Activated CD8-positive, alpha-beta memory T cell treated with anti-CD3 and anti-CD28 coated beads for 4 hours (primary cell): ENCODE data around the gene CUL7.
A peak's percentile ranks its signal among the peaks of the same experiment; 100 is the strongest.
"Not testable (repeated sequence)": the region's sequence is repeated elsewhere in the genome, so short reads cannot be mapped to it uniquely, and the experiment has no call there.

Experiments
- DNase-seq, 2 donors: peaks; one replicate each; pipeline ENCODE4 v3.0.0-alpha.2; 2020; ENCODE audit warnings: low read depth in 2 of 2

CUL7 gene

DNA sequence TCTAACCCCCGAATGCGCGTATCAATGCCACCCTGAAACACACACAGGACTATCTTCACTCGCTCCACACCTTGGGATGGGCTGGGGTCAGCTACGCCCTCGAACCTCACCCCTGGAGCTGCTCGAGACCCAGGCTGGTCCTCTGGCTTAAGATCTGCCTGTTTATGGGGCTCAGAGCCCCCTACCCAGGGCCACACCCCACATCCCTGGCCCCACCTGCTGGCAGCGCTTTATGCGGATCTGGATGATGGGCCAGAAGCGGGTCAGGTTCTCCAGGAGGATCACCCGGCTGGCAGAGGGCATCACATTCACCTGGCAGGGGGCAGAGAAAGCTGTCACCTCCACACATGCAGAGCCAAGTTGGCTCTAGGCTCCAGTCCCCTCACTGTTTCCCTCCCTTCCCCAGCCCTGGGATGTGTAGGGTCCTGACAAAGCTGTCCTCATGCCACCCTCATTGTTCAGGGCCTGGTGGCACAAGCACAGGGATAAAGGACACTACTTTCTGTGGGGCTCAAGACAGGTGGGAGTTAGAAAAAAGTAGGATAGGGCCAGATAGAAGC lies 8.2 kb downstream of the CUL7 start:
- DNase-seq = no peak

DNA sequence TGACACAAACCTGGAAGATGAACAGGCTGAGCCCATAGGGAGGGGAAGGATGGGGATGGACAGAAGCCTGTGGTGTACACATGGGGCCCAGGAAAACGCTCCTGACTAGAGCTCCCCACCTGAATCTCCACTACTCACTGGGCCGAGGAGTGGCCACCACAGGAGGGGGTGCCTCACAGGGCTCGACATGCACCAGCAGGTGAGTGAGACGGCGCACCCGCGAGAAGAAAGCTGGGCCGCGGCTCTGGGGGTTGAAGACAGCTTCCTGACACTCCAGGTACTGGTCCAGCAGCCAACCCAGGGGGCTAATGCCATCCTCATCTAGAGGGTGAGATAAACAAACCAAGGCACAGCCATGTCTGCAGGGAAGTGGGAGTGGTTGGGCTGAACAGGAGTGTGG lies 10.3 kb downstream of the CUL7 start:
- no peak for DNase-seq

DNA sequence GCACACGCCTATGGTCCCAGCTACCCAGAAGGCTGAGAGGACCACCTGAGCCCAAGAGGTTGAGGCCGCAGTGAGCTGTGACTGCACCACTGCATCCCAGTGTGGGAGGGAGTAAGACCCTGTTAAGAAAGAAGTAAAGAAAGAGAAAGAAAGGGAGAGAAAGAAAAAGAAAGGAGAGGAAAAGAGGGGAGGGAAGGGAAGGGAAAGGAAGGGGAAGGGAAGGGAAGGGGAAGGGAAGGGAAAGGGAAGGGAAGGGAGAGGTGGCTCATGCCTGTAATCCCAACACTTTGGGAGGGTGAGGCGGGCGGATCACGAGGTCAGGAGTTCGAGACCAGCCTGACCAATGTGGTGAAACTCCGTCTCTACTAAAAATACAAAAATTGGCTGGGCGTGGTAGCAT lies 12.2 kb downstream of the CUL7 start:
- not testable (repeated sequence) for DNase-seq

DNA sequence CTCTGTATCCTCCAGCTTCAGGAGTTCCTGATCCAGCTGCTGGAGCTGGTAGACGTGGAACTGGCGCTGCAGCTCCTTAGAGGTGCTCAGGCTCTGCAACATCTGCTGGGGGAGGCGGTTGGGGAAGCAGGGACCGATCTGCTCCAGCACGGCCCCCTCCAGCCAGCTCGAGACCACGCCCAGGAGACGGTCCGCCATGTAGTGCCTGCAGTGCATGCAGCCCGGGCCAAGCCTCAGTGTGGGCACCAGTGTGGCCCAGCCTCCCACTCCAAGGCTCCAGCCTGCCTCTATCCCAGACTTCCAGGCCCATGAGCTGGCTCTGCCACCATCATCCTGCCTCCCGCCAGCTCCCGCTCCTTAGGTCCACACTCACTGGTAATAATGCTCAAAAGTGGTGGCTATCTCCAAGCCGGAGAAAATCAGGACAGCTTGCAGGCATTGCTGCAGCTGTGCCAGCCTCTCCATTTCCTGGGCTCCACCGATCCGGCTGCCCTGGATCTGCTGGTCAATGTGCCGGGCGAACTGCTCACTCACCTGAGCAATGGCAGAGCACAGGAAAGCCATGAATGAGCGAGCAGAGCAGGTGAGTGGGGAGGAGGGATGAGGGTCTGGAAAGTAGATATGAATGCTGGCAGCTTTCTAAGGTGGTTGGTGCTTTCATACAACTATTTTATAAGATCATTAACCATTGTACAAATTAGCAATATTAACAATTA lies 13.0 kb downstream of the CUL7 start:
- DNase-seq = no peak

DNA sequence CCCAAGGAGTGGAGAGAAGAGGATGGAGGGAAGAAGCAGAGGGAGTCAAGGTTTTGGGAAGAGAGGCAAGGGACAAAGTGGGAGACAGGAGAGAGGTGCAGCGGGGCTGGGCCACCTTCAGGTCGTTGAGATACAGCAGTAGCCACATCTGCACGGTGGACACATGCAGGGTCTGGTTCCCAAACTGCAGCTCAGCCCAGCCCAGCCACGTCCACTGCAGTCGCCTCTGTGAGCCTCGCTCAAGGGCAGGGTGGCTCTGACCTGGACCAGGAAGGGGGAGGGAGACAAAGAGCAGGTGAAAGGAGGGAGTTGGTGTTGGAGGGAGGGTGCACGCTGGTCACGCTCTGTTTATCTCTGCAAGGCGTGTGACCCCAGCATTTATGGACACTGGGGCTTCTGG lies 14.9 kb downstream of the CUL7 start:
- no peak for DNase-seq

DNA sequence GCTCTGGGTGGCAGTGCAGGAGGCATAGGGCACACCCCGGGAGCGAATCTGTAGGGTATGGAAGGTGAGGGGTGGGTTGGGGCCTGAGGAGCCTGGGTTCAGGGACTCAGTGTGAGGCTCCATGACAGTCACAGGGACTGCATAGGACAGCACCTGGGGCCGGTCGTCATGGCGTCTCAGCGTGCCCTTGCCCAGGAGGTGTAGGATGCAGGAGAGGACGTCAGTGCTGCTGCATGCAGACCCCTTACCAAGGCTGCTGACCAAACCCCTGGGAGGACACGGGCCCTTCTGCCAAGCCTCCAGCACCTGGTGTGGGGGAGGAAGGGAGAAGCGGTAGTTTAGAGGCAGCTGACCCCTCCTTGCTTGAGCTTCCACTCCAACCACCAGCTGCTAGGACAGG lies 15.9 kb downstream of the CUL7 start:
- no peak for DNase-seq

DNA sequence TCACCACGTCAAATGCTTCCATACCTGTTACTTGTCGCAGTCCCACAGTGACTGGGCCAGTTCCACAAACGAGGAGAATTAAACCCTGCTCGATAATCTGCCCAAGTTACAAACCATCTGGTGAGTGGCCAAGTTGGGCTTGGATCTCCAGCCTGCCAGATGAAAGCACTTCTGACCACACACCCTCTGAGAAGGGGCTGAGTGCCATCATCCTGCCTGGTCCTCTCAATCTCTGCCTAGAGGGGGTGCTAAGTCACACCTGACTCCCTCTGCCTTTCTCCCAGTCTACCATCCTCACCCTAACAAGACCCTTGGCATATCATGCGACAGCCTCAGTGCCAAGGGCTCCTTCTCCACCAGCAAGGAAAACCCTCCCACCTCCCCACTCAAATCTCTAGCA lies 16.5 kb downstream of the CUL7 start:
- DNase-seq = no peak

DNA sequence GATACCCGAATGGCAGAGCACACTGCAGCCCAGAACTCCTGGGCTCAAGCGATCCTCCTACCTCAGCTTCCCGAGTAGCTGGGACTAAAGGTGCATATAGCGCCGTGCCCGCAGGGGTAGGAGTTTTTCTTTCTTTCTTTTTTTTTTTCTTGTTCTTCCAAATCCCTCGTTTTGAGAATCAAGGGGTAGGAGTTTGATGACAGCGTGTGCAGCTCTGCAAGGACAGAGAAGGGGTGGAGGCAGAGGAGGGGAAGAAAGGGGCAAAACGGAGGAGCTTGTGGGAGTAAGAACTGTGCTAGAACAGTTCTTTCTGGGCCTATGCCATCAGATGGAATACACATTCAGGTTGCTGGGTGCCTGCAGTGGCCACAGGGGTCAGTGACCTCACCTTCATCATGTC lies 16.9 kb downstream of the CUL7 start:
- no peak for DNase-seq

DNA sequence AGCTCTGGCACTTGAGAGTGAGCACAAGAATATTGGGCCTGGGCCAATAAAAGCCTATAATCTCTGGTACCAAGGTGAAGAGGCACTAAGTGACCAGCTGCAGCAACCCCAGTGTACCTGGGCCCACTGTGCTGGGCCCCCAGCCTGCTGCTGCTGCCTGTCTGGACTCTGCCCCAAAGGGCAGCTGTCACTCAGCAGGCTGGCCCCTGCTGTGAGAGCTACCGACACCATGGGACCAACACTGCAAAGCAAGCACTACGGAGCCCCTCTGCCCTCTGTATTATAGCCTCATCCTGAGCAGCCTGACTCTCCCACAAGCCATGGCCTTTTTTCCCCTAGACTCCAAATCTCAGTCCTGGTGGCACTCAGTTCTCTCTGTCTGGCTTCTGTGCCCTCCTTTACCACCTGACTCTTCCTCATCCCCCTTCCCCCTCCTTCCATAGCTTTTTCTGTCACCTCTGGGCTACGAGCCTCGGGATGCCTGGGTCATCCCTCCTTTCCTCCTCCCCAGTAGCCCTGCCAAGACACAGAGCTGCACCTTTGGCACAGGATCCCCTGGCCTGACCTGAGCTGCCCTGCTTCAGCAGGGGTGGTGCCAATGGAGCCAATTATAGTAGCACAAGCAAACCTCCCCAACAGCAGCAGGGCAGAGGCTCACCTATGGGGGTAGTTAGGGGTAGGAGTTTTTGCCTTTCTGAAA lies 18.0 kb downstream of the CUL7 start:
- DNase-seq = no peak

DNA sequence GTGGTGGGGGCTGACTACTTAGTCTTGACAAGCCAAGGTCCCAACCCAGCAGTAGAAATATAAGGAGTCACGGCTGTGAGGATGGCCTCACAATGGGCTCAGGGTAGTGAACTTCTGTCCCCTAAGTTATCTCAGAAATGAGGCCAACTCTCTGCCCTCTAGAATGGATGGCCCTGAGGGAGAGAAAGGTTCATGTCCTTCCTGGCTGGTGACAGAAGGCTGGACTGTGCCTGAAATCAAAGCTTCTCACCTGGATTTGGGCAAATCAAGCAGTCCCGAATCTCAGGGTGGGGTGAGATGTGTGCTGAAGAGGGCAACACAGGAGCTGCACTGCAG lies 19.5 kb downstream of the CUL7 start:
- DNase-seq = no peak

DNA sequence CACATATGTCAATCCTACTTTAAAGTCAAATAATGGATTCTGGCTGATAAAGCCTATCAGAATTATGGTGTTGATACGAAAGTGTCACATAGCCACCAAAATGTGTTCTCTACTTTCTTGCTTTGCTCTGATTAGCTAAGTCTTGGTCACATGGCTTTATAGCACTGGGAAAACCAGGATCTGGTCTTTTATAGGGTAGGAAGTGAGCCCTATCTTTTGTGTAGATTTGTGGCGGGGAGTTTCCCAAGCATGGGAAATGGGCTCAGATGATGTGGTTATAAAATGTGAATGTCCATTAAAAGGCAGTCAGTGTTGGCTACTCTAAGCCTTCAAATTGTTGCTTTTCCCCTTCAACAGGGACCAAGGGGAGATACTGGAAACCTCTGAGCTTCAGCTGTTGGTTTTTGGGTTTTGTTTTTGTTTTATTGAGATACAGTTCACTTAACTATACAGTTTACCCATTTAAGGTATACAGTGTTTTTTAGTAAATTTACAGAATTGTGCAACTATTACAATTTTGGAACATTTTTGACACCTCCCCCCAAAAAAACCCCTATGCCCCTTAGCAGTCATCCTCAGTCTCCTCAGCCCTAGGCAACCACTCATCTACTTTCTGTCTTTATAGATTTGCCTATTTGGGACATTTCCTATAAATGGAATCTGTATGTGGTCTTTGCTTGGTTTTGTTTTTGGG lies 20.0 kb downstream of the CUL7 start:
- no peak for DNase-seq

DNA sequence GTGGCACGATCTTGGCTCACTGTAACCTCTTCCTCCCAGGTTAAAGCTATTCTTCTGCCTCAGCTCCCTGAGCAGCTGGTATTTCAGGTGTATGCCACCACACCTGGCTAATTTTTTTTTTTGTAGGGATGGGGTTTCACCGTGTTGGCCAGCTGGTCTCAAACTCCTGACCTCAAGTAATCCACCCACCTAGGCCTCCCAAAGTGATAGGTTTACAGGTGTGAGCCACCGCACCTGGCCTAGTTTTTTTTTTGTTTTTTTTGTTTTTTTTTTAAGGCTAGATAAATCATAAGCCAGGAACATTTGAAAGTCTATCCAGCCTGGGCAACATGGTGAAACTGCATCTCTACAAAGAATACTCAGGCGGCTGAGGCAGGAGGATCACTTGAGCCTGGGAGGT lies 21.3 kb downstream of the CUL7 start:
- DNase-seq = no peak

DNA sequence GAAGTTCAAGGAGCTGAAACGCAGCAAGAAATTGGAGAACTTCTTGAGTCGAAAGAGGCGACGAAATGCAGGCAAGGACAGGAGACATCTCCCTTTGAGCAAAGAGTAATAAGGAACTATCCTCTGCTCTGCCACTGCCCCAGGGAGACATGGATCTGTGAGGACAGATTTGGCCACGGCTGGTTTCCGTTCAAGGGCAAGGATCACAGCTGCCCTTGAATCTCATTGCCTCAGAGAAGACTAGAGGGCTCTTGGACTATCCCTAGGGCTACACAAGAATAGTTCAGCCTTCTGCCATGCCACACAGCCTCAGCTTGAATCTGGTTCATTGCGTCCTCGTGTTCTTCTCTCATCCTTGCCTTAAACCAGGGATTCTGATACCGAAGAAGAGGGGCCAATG lies 24.5 kb downstream of the CUL7 start:
- DNase-seq = no peak

DNA sequence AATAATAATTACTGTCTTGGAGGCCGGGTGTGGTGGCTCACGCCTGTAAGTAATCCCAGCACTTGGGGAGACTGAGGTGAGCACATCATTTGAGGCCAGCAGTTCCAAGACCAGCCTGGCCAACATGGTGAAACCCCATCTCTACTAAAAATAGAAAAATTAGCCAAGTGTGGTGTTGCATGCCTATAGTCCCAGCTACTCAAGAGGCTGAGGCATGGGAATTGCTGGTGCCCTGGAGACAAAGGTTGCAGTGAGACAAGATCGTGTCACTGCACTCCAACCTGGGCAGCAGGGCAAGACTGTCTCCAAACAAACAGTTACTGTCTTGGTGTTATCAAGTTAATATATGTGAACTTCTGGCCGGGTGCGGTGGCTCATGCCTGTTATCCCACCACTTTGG lies 27.3 kb downstream of the CUL7 start:
- no peak for DNase-seq

DNA sequence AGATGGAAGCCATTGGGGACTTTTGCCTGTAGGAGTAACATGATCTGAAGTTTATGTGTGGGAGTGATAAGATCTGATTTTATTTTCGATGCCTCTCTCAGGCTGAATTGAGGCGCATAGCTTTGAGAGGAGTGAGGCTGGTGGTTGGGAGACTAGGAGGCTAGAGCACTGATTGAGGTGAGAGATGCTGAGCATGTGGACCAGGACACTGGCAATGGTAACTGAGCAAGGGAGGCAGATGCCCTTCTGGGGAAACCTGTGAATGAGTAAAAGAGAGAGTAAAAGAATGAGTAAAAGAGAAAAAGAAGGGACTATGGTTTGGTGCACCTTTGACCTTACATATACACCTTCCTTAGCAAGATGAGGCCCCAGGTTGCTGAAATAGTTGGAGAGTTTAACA lies 29.2 kb downstream of the CUL7 start:
- DNase-seq = no peak

DNA sequence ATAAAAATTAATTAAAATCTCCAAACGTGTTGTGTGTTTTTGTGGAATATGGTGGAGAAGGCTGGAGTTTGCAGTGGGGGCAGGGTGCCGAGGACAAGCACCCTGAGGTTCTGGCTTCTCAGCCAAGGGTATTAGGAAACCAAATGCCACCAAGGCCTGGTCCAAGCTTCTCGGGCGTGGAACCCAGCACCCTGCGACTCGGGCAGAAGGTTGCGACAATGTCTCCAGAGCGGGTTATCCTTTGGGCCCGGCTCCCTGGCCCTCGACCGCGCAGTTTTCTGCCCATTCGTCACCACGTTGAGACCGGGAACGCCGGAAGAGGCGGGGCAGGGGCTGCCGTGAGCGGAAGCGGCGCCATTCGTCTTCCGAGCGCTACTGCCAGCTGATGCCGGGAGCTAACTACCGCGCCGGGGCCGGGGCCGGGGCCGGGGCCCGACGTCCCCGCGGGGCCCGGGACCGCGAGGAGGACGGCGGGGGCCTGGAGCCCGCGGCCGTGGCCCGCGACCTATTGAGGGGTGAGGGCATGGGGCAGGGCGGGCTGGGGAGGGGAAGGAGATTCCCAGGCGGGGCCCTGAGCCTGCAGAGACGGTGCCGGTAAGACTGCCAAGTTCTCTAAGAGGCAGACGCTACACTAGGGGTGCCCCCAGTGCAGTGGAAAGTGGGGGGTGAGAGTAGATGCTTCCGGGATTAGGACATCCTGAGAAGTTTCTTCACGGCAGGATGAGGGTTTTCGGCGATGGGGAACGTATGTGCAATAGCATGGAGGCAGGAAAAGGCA lies 32.2 kb downstream of the CUL7 start, which contains the start of gene RRP36:
Gene RRP36 (plus strand): TSS at position 354 of the 778 bp plus-strand sequence. CDS start 32 bp downstream, at position 386.
- DNase-seq = peak; percentile 33 to 41

DNA sequence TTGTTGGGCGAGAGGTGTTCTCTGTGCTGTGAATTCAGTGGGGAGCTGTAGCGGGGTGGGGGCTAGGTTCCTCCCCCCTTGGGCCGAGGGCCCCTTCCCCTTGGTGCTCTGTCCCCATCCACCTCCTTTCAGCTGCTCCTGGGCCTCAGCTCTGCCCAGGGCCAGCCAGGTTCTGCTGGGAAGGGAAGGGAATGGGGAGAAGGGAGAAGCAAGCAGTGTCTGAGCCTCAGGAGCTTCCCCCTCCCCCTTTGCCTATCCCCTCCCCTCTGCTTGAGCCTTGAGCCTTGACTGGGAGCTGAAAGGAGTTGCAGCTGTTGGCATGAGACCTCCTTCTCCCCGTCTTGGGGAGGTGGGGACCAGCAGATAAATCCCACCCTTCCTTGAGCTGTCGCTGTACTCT lies 32.8 kb downstream of the CUL7 start:
- no peak for DNase-seq

DNA sequence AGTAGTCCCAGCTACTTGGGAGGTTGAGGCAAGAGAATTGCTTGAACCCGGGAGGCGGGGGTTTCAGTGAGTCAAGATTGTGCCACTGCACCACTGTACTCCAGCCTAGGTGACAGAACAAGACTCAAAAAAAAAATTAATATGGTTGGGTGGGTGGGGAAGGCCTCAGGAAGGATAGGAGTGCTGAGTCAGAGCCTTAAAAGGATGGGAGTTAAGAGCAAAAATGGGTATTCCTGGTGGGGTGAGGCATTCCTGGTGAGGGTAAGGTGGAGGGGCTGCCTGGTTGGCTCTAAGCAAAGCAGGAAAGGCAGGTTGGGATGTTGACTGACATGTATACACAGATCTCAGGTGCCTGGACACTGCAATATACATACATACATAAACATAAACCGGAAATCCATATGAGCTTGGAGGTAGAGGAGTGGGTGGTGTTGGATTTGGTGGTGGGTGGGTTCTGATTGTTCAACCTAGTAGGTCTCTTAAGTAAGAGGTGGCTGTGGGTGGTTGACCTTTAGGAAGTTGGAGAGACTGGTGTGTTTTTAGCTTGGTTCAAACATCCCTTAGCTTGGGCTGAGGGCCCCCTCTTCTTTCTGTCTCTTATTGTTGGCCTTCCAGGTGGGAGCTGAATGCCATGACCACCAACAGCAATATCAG lies 33.5 kb downstream of the CUL7 start:
- DNase-seq = no peak

DNA sequence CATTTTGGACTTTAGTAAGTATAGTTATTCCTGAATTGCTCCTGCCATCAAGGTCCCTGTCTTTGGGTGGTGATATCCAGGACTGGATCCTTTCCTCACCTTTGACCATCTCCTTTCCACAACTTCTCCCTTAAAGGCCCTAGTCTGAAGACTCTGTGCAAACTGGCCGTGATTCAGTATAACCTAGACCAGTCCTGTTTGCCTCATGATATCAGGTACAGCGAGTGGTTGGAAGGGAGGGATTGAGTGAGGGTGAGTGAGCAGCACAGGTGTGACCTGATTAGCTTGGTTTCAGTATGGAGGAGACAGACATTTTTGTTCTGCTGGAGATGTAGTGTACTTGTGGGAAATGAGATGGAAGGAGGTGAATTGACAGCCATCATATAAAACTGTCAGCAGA lies 34.5 kb downstream of the CUL7 start:
- no peak for DNase-seq

DNA sequence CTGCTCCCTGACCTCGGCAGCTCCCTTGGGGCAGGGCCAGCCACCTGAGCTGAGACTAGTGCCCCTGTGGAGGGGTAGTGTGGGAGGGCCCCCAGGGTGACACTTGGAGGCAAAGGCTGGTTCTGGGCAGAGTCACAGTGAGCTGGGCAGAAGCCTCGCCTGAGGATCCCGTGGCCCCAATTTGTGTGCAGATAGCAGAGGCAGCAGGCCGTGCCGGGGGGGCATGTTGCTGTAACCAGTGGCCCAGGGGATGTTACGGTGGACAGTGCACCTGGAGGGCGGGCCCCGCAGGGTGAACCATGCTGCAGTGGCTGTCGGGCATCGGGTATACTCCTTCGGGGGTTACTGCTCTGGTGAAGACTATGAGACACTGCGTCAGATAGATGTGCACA lies 36.7 kb downstream of the CUL7 start:
- no peak for DNase-seq

DNA sequence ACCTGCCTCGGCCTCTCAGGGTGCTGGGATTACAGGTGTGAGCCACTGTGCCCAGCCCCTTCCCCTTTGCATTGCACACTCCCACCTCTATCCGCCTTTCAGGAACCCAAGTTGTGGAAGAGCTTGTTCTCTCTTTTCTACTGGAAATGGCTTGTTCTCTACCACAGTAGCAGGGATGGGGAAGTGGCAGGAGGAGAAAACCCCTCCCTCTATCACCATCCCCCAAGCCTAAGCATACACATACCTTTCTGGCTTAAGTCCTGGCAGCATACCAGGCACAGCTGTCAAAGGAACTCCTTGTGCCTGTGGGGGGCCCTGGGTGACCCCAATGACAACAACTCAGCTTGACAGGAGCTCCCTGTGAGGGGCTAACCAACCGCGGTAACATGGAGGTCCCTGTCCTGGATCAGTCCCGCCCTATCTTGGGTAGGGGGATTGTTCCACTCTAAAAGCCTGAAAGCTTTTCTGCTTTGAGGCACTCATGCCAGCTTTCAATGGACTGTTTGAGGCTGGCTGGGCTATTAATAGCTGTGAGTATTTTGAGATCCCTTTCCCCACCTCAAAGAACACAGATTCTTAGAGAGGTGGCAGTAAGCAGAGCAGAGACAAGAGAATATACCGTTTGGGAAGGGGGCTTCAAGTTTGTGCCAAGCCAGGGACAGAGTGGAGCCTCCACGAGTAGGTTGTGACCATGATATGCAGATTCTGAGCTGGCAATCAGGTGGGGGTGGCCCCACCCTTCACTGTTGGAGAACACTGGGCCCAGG lies 37.3 kb downstream of the CUL7 start:
- DNase-seq = no peak
